GM20000 (cell line): Measurements from ENCODE around the gene SUCNR1.

Source experiments
- DNase-seq: peaks from one replicate; pipeline ENCODE4 v3.0.0; 2012; ENCODE audit warnings: low spot score
- CTCF ChIP-seq: IDR thresholded peaks from 2 replicates; pipeline ENCODE4 v1.5.1; 2012; ENCODE audit warnings: mild to moderate bottlenecking, control low read depth; ENCODE audit errors: extremely low read depth, missing control alignments

Gene SUCNR1

DNA sequence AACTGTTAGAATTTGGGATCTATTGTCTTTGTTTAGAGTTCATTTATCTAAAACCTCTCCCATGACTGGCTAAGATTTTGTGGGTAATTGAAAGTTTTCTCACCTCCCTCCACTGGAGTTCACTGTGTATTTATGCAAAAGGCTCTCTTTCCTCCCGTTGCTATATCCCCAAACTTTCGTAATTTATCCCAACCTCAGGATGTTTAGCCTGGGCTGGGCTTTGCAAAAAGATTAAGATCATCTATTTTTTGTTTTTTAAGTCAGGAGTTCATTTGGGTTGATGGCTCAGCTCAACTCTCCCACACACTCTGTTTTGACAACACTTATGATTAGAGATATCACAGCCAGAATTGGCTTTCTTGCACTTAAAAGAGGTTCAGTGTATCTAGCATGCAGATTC lies 27.0 kb downstream of the SUCNR1 start:
- DNase-seq: no peak
- TF ChIP-seq CTCF: no peak

DNA sequence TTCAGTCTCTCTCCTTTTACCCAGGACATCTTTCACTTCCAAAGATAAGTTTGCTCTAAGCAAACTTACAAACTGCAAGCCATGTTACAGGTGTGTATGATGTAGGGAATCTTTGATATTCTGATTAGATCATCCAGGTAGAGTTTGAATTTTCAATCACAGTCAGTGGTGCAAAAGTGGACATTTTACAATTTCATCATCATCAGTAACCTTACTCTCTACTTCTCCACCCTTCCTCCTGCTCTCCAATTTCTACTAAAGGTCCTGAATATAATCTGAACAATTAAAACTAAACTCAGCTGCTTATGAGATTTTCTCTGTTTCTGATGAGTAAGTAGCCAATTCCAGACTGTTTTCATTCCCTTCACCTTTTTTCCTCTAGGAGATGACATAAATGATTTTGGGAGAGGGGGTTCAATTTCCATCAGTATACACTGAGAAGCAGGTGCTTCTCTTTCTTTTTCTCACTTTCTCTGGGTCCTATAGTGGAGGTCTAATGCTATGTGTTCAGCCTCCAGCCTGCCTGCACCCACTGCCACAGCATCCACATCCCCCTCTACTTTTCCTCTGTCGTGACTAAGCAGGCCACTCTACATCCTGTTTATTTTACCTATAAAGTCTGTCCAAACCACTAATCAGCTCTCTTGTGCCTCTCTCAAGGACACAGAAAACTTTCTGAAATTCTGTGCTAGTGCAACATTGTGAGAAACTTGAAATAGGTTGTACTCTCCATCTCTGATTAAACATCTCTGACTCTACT lies 27.6 kb downstream of the SUCNR1 start:
- TF ChIP-seq CTCF: no peak
- DNase-seq: no peak

- TF ChIP-seq CTCF: no peak
- no peak for DNase-seq
Observed at GRCh38 chr3:151901644-151902285, 28.3 kb downstream of the SUCNR1 start.

GRCh38 chr3:151903501-151903991 lies 30.1 kb downstream of the SUCNR1 start:
- no peak for TF ChIP-seq CTCF
- no peak for DNase-seq

- no peak for TF ChIP-seq CTCF
- no peak for DNase-seq
Observed at GRCh38 chr3:151905647-151906046, 32.2 kb downstream of the SUCNR1 start.

- DNase-seq: no peak
- no peak for TF ChIP-seq CTCF
Observed at GRCh38 chr3:151906751-151907150, 33.3 kb downstream of the SUCNR1 start.

- no peak for TF ChIP-seq CTCF
- DNase-seq: no peak
Observed at GRCh38 chr3:151908399-151908798, 35.0 kb downstream of the SUCNR1 start.
